NCI-H774 (cell line): ENCODE measurements around the gene KRTAP9-7.

ENCODE experiments used
- DNase-seq: peaks from one replicate; lab custom pipeline; 2025; lab: John Stamatoyannopoulos, UW

Gene KRTAP9-7

GRCh38 chr17:41322094-41322902 lies 46.8 kb downstream of the KRTAP9-7 start:
- DNase-seq = peak; percentile 61

- no peak for DNase-seq
Observed at GRCh38 chr17:41322903-41323895, 47.7 kb downstream of the KRTAP9-7 start.

- peak; percentile 38 for DNase-seq
Observed at GRCh38 chr17:41324180-41325075, 48.9 kb downstream of the KRTAP9-7 start.

GRCh38 chr17:41325126-41325525 lies 49.6 kb downstream of the KRTAP9-7 start:
- DNase-seq = no peak

- no peak for DNase-seq
Observed at GRCh38 chr17:41325611-41326010, 50.1 kb downstream of the KRTAP9-7 start.
